Measurements from ENCODE around the gene SLC2A6. TPM values are rescaled to one million over a fixed set of nuclear protein-coding genes. Genes with fewer than 3 reads are reported as not detected.

The SLC2A6 gene
- total RNA-seq, 1 donor from 2014 or later = 0.52 TPM

GRCh38 chr9:133443982-133444381 is 34.9 kb downstream of the SLC2A6 start:
- no peaks in the 10 kb centered on the region for H3K27me3 ChIP-seq (ENCODE audit: control insufficient read depth in 3 of 3, insufficient read depth in 3 of 3, low read length in 3 of 3)
- no peak overlapping the region for H3K4me3 ChIP-seq (ENCODE audit: low read length in 3 of 3)
- H3K36me3 ChIP-seq (ENCODE audit: control insufficient read depth in 3 of 3, insufficient read depth in 3 of 3, low read length in 3 of 3) = peaks cover 2 to 9% (median 4%) of the 10 kb centered on the region in 3 donors
- H3K4me1 ChIP-seq (ENCODE audit: control insufficient read depth in 3 of 3, insufficient read depth in 3 of 3, low read length in 3 of 3) = no peaks in the 10 kb centered on the region
- no peak overlapping the region for H3K27ac ChIP-seq (ENCODE audit: low read depth, low read length)
- no peak overlapping the region for H3K9ac ChIP-seq (ENCODE audit: low read depth in 1 of 3, low read length in 3 of 3)
- no peaks in the 10 kb centered on the region for H3K9me3 ChIP-seq (ENCODE audit: control insufficient read depth in 3 of 3, low read length in 3 of 3)

GRCh38 chr9:133443248-133443647 is 35.7 kb downstream of the SLC2A6 start:
- Histone ChIP-seq H3K27me3 (ENCODE audit: control insufficient read depth in 3 of 3, insufficient read depth in 3 of 3, low read length in 3 of 3) (no peaks in the 10 kb centered on the region), H3K9me3 (ENCODE audit: control insufficient read depth in 3 of 3, low read length in 3 of 3) (no peaks in the 10 kb centered on the region), H3K36me3 (ENCODE audit: control insufficient read depth in 3 of 3, insufficient read depth in 3 of 3, low read length in 3 of 3) (peaks cover 2 to 9% (median 4%) of the 10 kb centered on the region in 3 donors), H3K4me1 (ENCODE audit: control insufficient read depth in 3 of 3, insufficient read depth in 3 of 3, low read length in 3 of 3) (no peaks in the 10 kb centered on the region), H3K9ac (ENCODE audit: low read depth in 1 of 3, low read length in 3 of 3) (no peak overlapping the region), H3K27ac (ENCODE audit: low read depth, low read length) (no peak overlapping the region), H3K4me3 (ENCODE audit: low read length in 3 of 3) (no peak overlapping the region)

GRCh38 chr9:133441571-133441970 is 37.3 kb downstream of the SLC2A6 start:
- Histone ChIP-seq H3K27ac (ENCODE audit: low read depth, low read length) (no peak overlapping the region), H3K4me1 (ENCODE audit: control insufficient read depth in 3 of 3, insufficient read depth in 3 of 3, low read length in 3 of 3) (no peaks in the 10 kb centered on the region), H3K27me3 (ENCODE audit: control insufficient read depth in 3 of 3, insufficient read depth in 3 of 3, low read length in 3 of 3) (no peaks in the 10 kb centered on the region), H3K9me3 (ENCODE audit: control insufficient read depth in 3 of 3, low read length in 3 of 3) (no peaks in the 10 kb centered on the region), H3K36me3 (ENCODE audit: control insufficient read depth in 3 of 3, insufficient read depth in 3 of 3, low read length in 3 of 3) (peaks cover 2 to 9% (median 6%) of the 10 kb centered on the region in 3 donors), H3K9ac (ENCODE audit: low read depth in 1 of 3, low read length in 3 of 3) (no peak overlapping the region), H3K4me3 (ENCODE audit: low read length in 3 of 3) (no peak overlapping the region)

GRCh38 chr9:133440874-133441273 is 38.0 kb downstream of the SLC2A6 start:
- Histone ChIP-seq H3K27ac (ENCODE audit: low read depth, low read length) (no peak overlapping the region), H3K9ac (ENCODE audit: low read depth in 1 of 3, low read length in 3 of 3) (no peak overlapping the region), H3K27me3 (ENCODE audit: control insufficient read depth in 3 of 3, insufficient read depth in 3 of 3, low read length in 3 of 3) (no peaks in the 10 kb centered on the region), H3K36me3 (ENCODE audit: control insufficient read depth in 3 of 3, insufficient read depth in 3 of 3, low read length in 3 of 3) (peaks cover 2 to 9% (median 6%) of the 10 kb centered on the region in 3 donors), H3K9me3 (ENCODE audit: control insufficient read depth in 3 of 3, low read length in 3 of 3) (no peaks in the 10 kb centered on the region), H3K4me1 (ENCODE audit: control insufficient read depth in 3 of 3, insufficient read depth in 3 of 3, low read length in 3 of 3) (no peaks in the 10 kb centered on the region), H3K4me3 (ENCODE audit: low read length in 3 of 3) (no peak overlapping the region)

- Histone ChIP-seq H3K27ac (ENCODE audit: low read depth, low read length) (no peak overlapping the region), H3K4me3 (ENCODE audit: low read length in 3 of 3) (no peak overlapping the region), H3K4me1 (ENCODE audit: control insufficient read depth in 3 of 3, insufficient read depth in 3 of 3, low read length in 3 of 3) (no peaks in the 10 kb centered on the region), H3K9me3 (ENCODE audit: control insufficient read depth in 3 of 3, low read length in 3 of 3) (no peaks in the 10 kb centered on the region), H3K27me3 (ENCODE audit: control insufficient read depth in 3 of 3, insufficient read depth in 3 of 3, low read length in 3 of 3) (no peaks in the 10 kb centered on the region), H3K9ac (ENCODE audit: low read depth in 1 of 3, low read length in 3 of 3) (no peak overlapping the region), H3K36me3 (ENCODE audit: control insufficient read depth in 3 of 3, insufficient read depth in 3 of 3, low read length in 3 of 3) (peaks cover 2 to 9% (median 6%) of the 10 kb centered on the region in 3 donors)
Observed at GRCh38 chr9:133439337-133439736, 39.6 kb downstream of the SLC2A6 start.

GRCh38 chr9:133437753-133438531 is 41.0 kb downstream of the SLC2A6 start:
- Histone ChIP-seq H3K27me3 (ENCODE audit: control insufficient read depth in 3 of 3, insufficient read depth in 3 of 3, low read length in 3 of 3) (no peaks in the 10 kb centered on the region), H3K27ac (ENCODE audit: low read depth, low read length) (no peak overlapping the region), H3K4me1 (ENCODE audit: control insufficient read depth in 3 of 3, insufficient read depth in 3 of 3, low read length in 3 of 3) (no peaks in the 10 kb centered on the region), H3K9ac (ENCODE audit: low read depth in 1 of 3, low read length in 3 of 3) (no peak overlapping the region), H3K4me3 (ENCODE audit: low read length in 3 of 3) (no peak overlapping the region), H3K9me3 (ENCODE audit: control insufficient read depth in 3 of 3, low read length in 3 of 3) (no peaks in the 10 kb centered on the region), H3K36me3 (ENCODE audit: control insufficient read depth in 3 of 3, insufficient read depth in 3 of 3, low read length in 3 of 3) (peaks cover 2 to 9% (median 4%) of the 10 kb centered on the region in 3 donors)

- Histone ChIP-seq H3K9me3 (ENCODE audit: control insufficient read depth in 3 of 3, low read length in 3 of 3) (no peaks in the 10 kb centered on the region), H3K36me3 (ENCODE audit: control insufficient read depth in 3 of 3, insufficient read depth in 3 of 3, low read length in 3 of 3) (peaks cover 2 to 9% (median 4%) of the 10 kb centered on the region in 3 donors), H3K4me1 (ENCODE audit: control insufficient read depth in 3 of 3, insufficient read depth in 3 of 3, low read length in 3 of 3) (no peaks in the 10 kb centered on the region), H3K9ac (ENCODE audit: low read depth in 1 of 3, low read length in 3 of 3) (no peak overlapping the region), H3K4me3 (ENCODE audit: low read length in 3 of 3) (no peak overlapping the region), H3K27me3 (ENCODE audit: control insufficient read depth in 3 of 3, insufficient read depth in 3 of 3, low read length in 3 of 3) (no peaks in the 10 kb centered on the region), H3K27ac (ENCODE audit: low read depth, low read length) (no peak overlapping the region)
Observed at GRCh38 chr9:133436681-133437080, 42.2 kb downstream of the SLC2A6 start.

- no peak overlapping the region for H3K4me3 ChIP-seq (ENCODE audit: low read length in 3 of 3)
- H3K9me3 ChIP-seq (ENCODE audit: control insufficient read depth in 3 of 3, low read length in 3 of 3) = no peaks in the 10 kb centered on the region
- peaks cover 0 to 2% (median 0%) of the 10 kb centered on the region in 3 donors for H3K36me3 ChIP-seq (ENCODE audit: control insufficient read depth in 3 of 3, insufficient read depth in 3 of 3, low read length in 3 of 3)
- no peaks in the 10 kb centered on the region for H3K27me3 ChIP-seq (ENCODE audit: control insufficient read depth in 3 of 3, insufficient read depth in 3 of 3, low read length in 3 of 3)
- no peak overlapping the region for H3K27ac ChIP-seq (ENCODE audit: low read depth, low read length)
- no peaks in the 10 kb centered on the region for H3K4me1 ChIP-seq (ENCODE audit: control insufficient read depth in 3 of 3, insufficient read depth in 3 of 3, low read length in 3 of 3)
- H3K9ac ChIP-seq (ENCODE audit: low read depth in 1 of 3, low read length in 3 of 3) = no peak overlapping the region
Observed at GRCh38 chr9:133433351-133433843, 45.5 kb downstream of the SLC2A6 start.

- no peak overlapping the region for H3K4me3 ChIP-seq (ENCODE audit: low read length in 3 of 3)
- no peaks in the 10 kb centered on the region for H3K9me3 ChIP-seq (ENCODE audit: control insufficient read depth in 3 of 3, low read length in 3 of 3)
- H3K27ac ChIP-seq (ENCODE audit: low read depth, low read length) = no peak overlapping the region
- H3K4me1 ChIP-seq (ENCODE audit: control insufficient read depth in 3 of 3, insufficient read depth in 3 of 3, low read length in 3 of 3) = peaks cover 5 to 10% (median 10%) of the 10 kb centered on the region in 3 donors
- peaks cover 0 to 7% (median 5%) of the 10 kb centered on the region in 3 donors for H3K36me3 ChIP-seq (ENCODE audit: control insufficient read depth in 3 of 3, insufficient read depth in 3 of 3, low read length in 3 of 3)
- peaks cover 6 to 14% (median 11%) of the 10 kb centered on the region in 3 donors for H3K27me3 ChIP-seq (ENCODE audit: control insufficient read depth in 3 of 3, insufficient read depth in 3 of 3, low read length in 3 of 3)
- no peak overlapping the region for H3K9ac ChIP-seq (ENCODE audit: low read depth in 1 of 3, low read length in 3 of 3)
Observed at GRCh38 chr9:133430244-133430643, 48.7 kb downstream of the SLC2A6 start.

- Histone ChIP-seq H3K27me3 (ENCODE audit: control insufficient read depth in 3 of 3, insufficient read depth in 3 of 3, low read length in 3 of 3) (peaks cover 6 to 14% (median 11%) of the 10 kb centered on the region in 3 donors), H3K4me1 (ENCODE audit: control insufficient read depth in 3 of 3, insufficient read depth in 3 of 3, low read length in 3 of 3) (peaks cover 8 to 15% (median 14%) of the 10 kb centered on the region in 3 donors), H3K4me3 (ENCODE audit: low read length in 3 of 3) (no peak overlapping the region), H3K9ac (ENCODE audit: low read depth in 1 of 3, low read length in 3 of 3) (no peak overlapping the region), H3K36me3 (ENCODE audit: control insufficient read depth in 3 of 3, insufficient read depth in 3 of 3, low read length in 3 of 3) (peaks cover 0 to 7% (median 5%) of the 10 kb centered on the region in 3 donors), H3K9me3 (ENCODE audit: control insufficient read depth in 3 of 3, low read length in 3 of 3) (no peaks in the 10 kb centered on the region), H3K27ac (ENCODE audit: low read depth, low read length) (no peak overlapping the region)
Observed at GRCh38 chr9:133429641-133430161, 49.2 kb downstream of the SLC2A6 start.
